RWPE2 (cell line): Measurements from ENCODE around the gene LRRC25.
A peak's percentile ranks its signal among the peaks of the same experiment; 100 is the strongest.

Experiments used
- ATAC-seq: fragments of 200-7000 bp; cut with Tn5 transposase; 3 replicates; pipeline ENCODE4 v1.9.1; 2021; ENCODE audit warnings: low read depth
- DNase-seq: peaks from one replicate; pipeline ENCODE4 v3.0.0-alpha.2; 2020; ENCODE audit warnings: low spot score
- H3K27ac ChIP-seq: fragments of 450-650 bp; 2 replicates; pipeline ENCODE4 v1.5.1; 2017; ENCODE audit warnings: mild to moderate bottlenecking; ENCODE audit not compliant: poor library complexity, severe bottlenecking
- H3K27me3 ChIP-seq: fragments of 250-450 bp; sonication (Bioruptor Pico); 2 replicates; pipeline ENCODE4 v1.5.1; 2021; ENCODE audit warnings: mild to moderate bottlenecking, moderate library complexity; ENCODE audit not compliant: insufficient read depth, poor library complexity, severe bottlenecking
- H3K36me3 ChIP-seq: fragments of 250-450 bp; sonication (Bioruptor Pico); 2 replicates; pipeline ENCODE4 v1.5.1; 2020; ENCODE audit warnings: low read depth, mild to moderate bottlenecking, moderate library complexity
- H3K4me1 ChIP-seq: fragments of 250-450 bp; sonication (Bioruptor Pico); 2 replicates; pipeline ENCODE4 v1.5.1; 2021; ENCODE audit warnings: mild to moderate bottlenecking, moderate library complexity; ENCODE audit not compliant: insufficient read depth, poor library complexity, severe bottlenecking
- H3K4me3 ChIP-seq: fragments of 250-450 bp; sonication (Bioruptor Pico); 2 replicates; pipeline ENCODE4 v1.5.1; 2021; ENCODE audit warnings: mild to moderate bottlenecking, moderate library complexity; ENCODE audit not compliant: severe bottlenecking
- H3K9me3 ChIP-seq: fragments of 250-450 bp; sonication (Bioruptor Pico); 2 replicates; pipeline ENCODE4 v1.5.1; 2021; ENCODE audit warnings: mild to moderate bottlenecking, moderate library complexity; ENCODE audit not compliant: severe bottlenecking
- CTCF ChIP-seq: fragments of 450-650 bp; IDR thresholded peaks from one replicate; pipeline ENCODE4 v1.5.1; 2017; ENCODE audit warnings: mild to moderate bottlenecking, moderate library complexity; ENCODE audit not compliant: poor library complexity, severe bottlenecking

Gene LRRC25

GRCh38 chr19:18440936-18441803 lies 43.7 kb upstream of the LRRC25 start:
- H3K9me3 ChIP-seq: no peaks in the 10 kb centered on the region
- H3K27me3 ChIP-seq: no peaks in the 10 kb centered on the region
- H3K36me3 ChIP-seq: peaks cover 31% of the 10 kb centered on the region
- H3K27ac ChIP-seq: no peak overlapping the region
- TF ChIP-seq CTCF: no peak
- H3K4me1 ChIP-seq: peaks cover 15% of the 10 kb centered on the region
- no peak overlapping the region for H3K4me3 ChIP-seq
- ATAC-seq (no peak), DNase-seq (no peak)

DNA sequence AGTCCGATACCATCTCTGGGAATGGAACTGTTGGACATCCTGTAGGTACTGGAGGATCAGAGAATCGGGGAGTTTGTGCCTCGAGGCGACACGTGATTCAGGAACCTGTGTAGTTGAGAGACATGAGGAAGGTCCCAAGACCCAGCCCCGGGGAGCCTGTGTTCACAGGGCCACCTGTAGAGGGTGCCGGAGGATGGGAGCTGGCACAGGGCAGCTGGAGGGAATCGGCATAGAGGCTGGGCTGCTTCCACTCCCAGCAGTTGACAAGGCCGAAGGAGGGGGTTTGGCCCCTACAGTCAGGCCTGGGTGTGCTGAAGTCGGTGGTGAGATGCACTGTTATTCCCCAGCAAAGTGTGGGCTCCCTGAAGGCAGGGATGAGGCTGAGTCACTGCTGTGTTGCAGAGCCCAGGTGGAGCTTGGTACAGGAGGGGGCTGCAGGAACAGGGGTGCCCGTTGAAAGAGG lies 43.0 kb upstream of the LRRC25 start:
- H3K4me3 ChIP-seq: no peak overlapping the region
- TF ChIP-seq CTCF: peak; percentile 18
- ATAC-seq: peak; percentile 12

DNA sequence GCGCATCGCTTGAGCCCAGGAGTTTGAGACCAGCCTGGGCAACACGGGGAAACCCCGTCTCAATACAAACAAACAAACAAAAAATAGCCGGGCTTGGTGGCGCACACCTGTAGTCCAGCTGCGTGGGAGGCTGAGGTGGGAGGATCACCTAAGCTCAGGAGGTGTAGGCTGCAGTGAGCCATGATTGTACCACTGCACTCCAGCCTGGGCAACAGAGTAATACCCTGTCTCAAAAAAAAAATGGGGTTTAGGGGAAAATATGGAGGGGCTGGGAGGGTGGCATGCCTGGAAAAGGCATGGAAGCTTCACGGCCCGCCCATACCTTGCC lies 42.5 kb upstream of the LRRC25 start:
- DNase-seq: no peak
- H3K36me3 ChIP-seq: peaks cover 21% of the 10 kb centered on the region
- peaks cover 15% of the 10 kb centered on the region for H3K4me1 ChIP-seq
- TF ChIP-seq CTCF: no peak
- no peak for ATAC-seq
- H3K4me3 ChIP-seq: no peak overlapping the region
- H3K27ac ChIP-seq: peak overlapping the region; percentile 40
- no peaks in the 10 kb centered on the region for H3K9me3 ChIP-seq
- no peaks in the 10 kb centered on the region for H3K27me3 ChIP-seq

More for the DNA sequence above, 43.0 kb upstream of the LRRC25 start:
- H3K27me3 ChIP-seq: no peaks in the 10 kb centered on the region
- peaks cover 24% of the 10 kb centered on the region for H3K36me3 ChIP-seq
- DNase-seq: no peak
- no peaks in the 10 kb centered on the region for H3K9me3 ChIP-seq
- H3K4me1 ChIP-seq: peaks cover 15% of the 10 kb centered on the region
- peak overlapping the region; percentile 40 for H3K27ac ChIP-seq

DNA sequence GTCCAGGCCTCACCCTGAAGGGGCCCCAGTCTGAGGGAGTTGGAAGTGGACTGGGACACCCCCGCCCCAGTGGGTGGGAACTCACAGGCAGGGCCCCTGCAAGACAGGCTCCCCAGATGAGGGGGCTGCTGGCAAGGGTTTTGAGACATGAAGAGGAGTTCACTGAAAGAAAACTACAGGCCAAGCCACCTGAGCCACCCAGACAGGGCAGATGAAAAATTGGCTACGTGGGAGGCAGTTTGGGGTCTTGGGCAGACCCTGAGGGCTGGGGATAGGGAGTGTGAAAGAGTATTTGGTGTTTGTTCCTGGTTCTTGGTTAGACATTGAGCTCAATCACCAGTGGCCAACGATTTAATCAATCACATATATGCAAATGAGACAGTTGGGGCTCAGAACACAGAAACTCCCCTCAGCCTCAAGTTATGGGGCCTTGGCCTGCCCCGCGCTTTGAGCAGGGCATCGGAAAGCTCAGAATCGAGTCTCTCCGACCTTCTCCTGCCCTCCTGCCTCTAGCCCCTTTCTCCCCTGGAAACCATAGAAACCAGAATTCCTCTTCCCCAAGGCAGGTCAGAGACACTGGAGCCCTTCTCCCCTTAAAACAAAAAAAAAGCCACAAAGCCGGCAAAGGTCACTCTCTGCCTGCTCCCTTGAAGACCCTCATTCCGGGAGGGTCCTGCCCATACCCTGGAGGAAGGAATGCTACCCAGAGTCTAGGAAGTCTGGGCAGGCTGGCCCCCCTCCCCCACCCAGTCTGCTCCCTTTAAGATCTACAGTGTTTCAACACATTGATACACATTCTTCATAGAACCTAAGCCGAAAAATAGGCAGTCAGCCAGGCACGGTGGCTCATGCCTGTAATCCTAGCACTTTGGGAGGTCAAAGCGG lies 41.8 kb upstream of the LRRC25 start:
- Histone ChIP-seq H3K27me3 (no peaks in the 10 kb centered on the region), H3K27ac (peak overlapping the region; percentile 40), H3K36me3 (peaks cover 15% of the 10 kb centered on the region), H3K9me3 (no peaks in the 10 kb centered on the region), H3K4me1 (peaks cover 15% of the 10 kb centered on the region), H3K4me3 (no peak overlapping the region)
- ATAC-seq (peak; percentile 2; the same call in 1 of the 3 replicates), DNase-seq (no peak)
- TF ChIP-seq CTCF: no peak
